ENCODE measurements around the gene ZMYND8.
"Not testable (repeated sequence)": the region's sequence is repeated elsewhere in the genome, so short reads cannot be mapped to it uniquely, and the experiment has no call there.

The ZMYND8 gene

GRCh38 chr20:47243532-47244305, 112.8 kb downstream of the ZMYND8 start:
- no peak for DNase-seq (ENCODE audit: low spot score)
- in situ Hi-C loops (cut with MboI; ENCODE audit: low sequenced_read_pairs, unreplicated experiment) = no loop called here
- no peak for TF ChIP-seq CTCF (IDR thresholded peaks at IDR 0.05; ENCODE audit: borderline replicate concordance, control extremely low read depth, extremely low read depth, insufficient read depth, missing control alignments)

- DNase-seq (ENCODE audit: low spot score) = no peak
- in situ Hi-C loops (cut with MboI; ENCODE audit: low sequenced_read_pairs, unreplicated experiment) = no loop called here
- TF ChIP-seq CTCF (IDR thresholded peaks at IDR 0.05; ENCODE audit: borderline replicate concordance, control extremely low read depth, extremely low read depth, insufficient read depth, missing control alignments) = no peak
Observed at GRCh38 chr20:47243003-47243402, 113.5 kb downstream of the ZMYND8 start.

- no peak for TF ChIP-seq CTCF (IDR thresholded peaks at IDR 0.05; ENCODE audit: borderline replicate concordance, control extremely low read depth, extremely low read depth, insufficient read depth, missing control alignments)
- in situ Hi-C loops (cut with MboI; ENCODE audit: low sequenced_read_pairs, unreplicated experiment) = no loop called here
- no peak for DNase-seq (ENCODE audit: low spot score)
Observed at GRCh38 chr20:47241345-47241781, 115.1 kb downstream of the ZMYND8 start.

GRCh38 chr20:47240096-47240495, 116.4 kb downstream of the ZMYND8 start:
- DNase-seq (ENCODE audit: low spot score); in situ Hi-C loops (cut with MboI; ENCODE audit: low sequenced_read_pairs, unreplicated experiment): not testable (repeated sequence)

GRCh38 chr20:47239719-47240067, 116.8 kb downstream of the ZMYND8 start:
- no peak for DNase-seq (ENCODE audit: low spot score)
- no peak for TF ChIP-seq CTCF (IDR thresholded peaks at IDR 0.05; ENCODE audit: borderline replicate concordance, control extremely low read depth, extremely low read depth, insufficient read depth, missing control alignments)
- in situ Hi-C loops (cut with MboI; ENCODE audit: low sequenced_read_pairs, unreplicated experiment) = no loop called here

GRCh38 chr20:47238780-47239718, 117.5 kb downstream of the ZMYND8 start:
- in situ Hi-C loops (cut with MboI; ENCODE audit: low sequenced_read_pairs, unreplicated experiment) = no loop called here
- no peak for DNase-seq (ENCODE audit: low spot score)
- no peak for TF ChIP-seq CTCF (IDR thresholded peaks at IDR 0.05; ENCODE audit: borderline replicate concordance, control extremely low read depth, extremely low read depth, insufficient read depth, missing control alignments)

GRCh38 chr20:47237715-47238114, 118.8 kb downstream of the ZMYND8 start:
- DNase-seq (ENCODE audit: low spot score) = no peak
- in situ Hi-C loops (cut with MboI; ENCODE audit: low sequenced_read_pairs, unreplicated experiment) = no loop called here
- TF ChIP-seq CTCF (IDR thresholded peaks at IDR 0.05; ENCODE audit: borderline replicate concordance, control extremely low read depth, extremely low read depth, insufficient read depth, missing control alignments) = no peak

Data from GM13976 (cell line).